GM19455 (cell line): ENCODE measurements around the gene ENTPD6.
"Not testable (repeated sequence)": the region's sequence is repeated elsewhere in the genome, so short reads cannot be mapped to it uniquely, and the experiment has no call there.

ENCODE experiments used
- ATAC-seq: cut with Tn5 transposase; IDR thresholded peaks from one replicate; pipeline ENCODE4 v1.9.1; 2021; ENCODE audit not compliant: unreplicated experiment

Gene ENTPD6

DNA sequence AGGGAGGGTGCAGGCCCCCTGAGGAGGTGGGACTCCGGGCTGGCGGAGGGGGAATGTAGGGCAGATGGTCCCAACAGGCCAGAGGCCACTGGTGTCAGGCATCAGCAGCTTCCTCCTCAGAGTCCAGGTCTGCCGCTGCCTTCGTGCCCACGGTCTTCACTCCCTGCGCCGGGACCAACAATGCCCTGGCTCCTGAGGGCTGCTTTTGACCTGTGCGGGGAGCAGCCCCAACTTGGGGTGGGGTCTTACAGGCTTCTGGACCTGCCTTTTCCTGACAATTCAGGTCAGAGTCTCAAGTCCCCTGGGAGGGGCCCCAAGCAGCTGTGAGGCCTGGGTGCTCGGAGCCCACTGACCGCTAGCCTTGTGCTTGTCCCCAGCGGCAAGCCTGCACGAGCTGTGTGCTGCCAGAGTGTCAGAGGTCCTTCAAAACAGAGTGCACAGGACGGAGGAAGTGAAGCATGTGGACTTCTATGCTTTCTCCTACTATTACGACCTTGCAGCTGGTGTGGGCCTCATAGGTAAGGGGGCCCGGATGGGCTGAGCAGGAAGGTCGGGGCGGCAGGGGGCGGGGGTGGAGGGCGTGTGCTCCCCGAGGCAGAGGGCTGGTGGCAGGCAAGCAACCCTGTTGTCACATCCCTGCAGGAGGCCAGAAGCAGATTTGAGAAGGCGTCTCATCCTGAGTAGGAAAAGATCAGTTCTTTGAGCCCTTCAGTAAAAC, 27.1 kb downstream of the ENTPD6 start:
- no peak for ATAC-seq

- ATAC-seq, result no peak
Measured at GRCh38 chr20:25223179-25223661, 27.7 kb downstream of the ENTPD6 start.

GRCh38 chr20:25223765-25224720, 28.5 kb downstream of the ENTPD6 start:
- ATAC-seq, result no peak

DNA sequence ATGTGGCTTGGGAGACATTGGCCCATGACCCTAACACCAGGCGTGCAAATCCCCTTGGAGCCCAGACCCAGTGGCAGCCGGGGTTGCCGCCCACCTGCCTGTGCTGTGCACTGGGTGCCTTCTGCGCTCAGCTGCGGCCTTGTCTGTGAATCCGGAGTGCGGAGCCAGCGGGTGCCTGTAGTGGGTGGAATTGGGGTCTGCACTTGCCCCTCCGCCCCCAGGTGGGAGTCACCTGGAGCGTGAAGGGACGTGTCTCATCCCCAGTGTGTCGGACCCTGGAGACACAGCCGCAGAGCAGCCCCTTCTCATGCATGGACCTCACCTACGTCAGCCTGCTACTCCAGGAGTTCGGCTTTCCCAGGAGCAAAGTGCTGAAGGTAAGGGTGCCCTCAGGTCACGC, 29.4 kb downstream of the ENTPD6 start:
- no peak for ATAC-seq

DNA sequence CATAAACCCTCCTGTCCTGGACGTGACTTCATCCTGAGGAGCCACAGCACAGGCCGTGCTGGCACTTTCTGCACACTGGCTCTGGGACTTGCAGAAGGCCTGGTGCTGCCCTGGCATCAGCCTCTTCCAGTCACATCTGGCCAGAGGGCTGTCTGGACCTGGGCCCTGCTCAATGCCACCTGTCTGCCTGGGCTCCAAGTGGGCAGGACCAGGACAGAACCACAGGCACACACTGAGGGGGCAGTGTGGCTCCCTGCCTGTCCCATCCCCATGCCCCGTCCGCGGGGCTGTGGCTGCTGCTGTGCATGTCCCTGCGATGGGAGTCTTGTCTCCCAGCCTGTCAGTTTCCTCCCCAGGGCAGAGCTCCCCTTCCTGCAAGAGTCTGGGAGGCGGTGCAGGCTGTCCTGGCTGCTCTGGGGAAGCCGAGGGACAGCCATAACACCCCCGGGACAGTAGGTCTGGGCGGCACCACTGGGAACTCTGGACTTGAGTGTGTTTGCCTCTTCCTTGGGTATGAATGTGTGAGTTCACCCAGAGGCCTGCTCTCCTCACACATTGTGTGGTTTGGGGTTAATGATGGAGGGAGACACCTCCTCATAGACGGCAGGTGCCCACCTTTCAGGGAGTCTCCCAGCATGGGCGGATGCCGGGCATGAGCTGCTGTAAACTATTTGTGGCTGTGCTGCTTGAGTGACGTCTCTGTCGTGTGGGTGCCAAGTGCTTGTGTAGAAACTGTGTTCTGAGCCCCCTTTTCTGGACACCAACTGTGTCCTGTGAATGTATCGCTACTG, 30.3 kb downstream of the ENTPD6 start:
- no peak for ATAC-seq

DNA sequence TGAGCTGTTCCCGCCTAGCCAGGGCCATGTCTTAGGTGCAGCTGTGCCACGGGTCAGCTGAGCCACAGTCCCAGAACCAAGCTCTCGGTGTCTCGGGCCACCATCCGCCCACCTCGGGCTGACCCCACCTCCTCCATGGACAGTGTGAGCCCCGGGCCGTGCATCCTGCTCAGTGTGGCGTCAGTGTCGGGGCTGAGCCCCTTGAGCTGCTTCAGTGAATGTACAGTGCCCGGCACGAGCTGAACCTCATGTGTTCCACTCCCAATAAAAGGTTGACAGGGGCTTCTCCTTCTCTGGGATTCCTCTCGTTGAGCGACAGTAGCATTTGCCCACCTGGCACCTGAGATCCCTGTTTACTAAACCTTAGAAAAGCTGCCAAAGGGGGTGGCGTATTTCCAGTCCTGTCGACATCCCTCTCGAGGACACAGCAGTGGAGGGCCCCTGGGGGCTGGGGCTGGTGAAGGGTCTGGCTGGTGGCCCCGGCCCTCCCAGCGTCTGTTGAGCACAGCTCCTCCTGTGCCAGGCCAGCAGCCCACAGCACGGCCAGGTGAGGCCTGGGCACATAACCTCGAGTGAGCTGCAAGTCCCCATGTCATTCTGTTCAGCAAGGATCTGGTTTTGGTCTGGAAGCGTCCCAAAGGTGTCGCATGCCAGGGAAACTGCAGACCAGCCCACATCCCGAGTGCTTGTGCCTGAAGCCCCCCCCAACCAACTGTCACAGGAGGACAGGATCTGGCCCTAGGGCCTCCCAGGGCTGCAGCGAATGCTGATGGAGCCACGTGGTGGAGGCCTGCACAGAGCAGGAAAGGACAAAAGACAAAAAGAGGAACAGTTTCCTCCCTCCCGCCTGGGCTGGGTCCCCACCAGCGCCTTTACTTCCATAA, 31.2 kb downstream of the ENTPD6 start:
- no peak for ATAC-seq

GRCh38 chr20:25227317-25227831, 31.9 kb downstream of the ENTPD6 start:
- ATAC-seq, result no peak

DNA sequence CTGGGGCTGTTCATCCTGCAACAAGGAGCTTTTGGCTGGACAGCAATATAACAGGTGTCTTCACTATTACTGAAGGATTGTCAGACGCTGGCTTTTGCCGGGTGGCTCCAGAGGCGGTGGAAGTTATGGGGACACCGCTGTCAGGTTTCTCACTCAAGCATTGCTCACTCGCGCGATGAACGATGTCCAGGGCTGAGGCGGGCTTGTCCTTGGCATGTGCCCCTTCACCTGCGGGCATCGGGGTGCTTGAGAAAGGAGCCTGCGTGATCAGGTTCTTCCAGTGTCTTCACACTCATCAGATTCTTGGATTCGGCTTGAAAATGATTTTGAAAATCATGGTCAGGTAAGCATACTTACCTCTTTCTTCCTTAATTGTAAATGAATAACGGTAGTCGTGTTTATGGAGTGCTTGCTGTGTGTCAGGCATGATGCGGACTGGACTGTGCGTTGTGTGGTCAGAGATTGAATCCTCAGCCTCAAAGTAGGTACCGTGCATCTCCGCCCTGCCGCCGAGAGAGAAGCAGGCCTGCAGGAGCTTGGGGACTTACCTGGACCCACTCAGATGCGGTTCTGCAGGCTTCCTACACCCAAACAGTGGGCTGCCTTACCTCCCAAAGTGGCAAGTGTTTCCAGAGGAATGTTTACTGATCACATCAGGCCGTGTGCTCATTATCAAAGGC, 34.1 kb downstream of the ENTPD6 start:
- ATAC-seq, result no peak

DNA sequence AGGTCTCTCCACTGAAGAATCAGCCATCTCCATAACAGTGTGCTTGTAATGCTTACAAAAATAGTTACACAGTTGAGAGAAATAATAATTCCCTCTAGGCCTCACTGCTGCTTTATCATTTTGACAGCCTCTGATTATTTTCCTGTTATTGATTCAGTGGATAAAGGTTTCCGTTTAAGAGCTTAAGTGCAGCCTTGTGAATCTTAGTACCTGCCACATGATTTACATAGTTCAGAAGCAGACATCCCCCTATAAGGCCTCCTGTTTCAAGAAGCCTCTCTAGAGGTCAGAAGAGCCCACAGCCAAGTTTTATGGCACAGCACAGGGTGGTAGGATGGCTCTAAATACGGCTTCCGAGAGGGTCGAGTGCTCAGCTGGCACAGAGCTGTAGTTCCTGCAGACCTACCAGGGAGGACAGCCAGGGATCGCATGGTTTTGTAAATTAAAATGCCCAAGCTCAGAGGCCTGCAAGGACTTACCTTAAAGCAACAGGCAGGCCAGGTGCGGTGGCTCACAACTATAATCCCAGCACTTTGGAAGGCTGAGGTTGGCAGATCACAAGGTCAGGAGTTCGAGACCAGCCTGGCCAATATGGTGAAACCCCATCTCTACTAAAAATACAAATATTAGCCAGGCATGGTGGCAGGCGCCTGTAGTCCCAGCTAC, 34.8 kb downstream of the ENTPD6 start:
- peak; percentile 72 for ATAC-seq

DNA sequence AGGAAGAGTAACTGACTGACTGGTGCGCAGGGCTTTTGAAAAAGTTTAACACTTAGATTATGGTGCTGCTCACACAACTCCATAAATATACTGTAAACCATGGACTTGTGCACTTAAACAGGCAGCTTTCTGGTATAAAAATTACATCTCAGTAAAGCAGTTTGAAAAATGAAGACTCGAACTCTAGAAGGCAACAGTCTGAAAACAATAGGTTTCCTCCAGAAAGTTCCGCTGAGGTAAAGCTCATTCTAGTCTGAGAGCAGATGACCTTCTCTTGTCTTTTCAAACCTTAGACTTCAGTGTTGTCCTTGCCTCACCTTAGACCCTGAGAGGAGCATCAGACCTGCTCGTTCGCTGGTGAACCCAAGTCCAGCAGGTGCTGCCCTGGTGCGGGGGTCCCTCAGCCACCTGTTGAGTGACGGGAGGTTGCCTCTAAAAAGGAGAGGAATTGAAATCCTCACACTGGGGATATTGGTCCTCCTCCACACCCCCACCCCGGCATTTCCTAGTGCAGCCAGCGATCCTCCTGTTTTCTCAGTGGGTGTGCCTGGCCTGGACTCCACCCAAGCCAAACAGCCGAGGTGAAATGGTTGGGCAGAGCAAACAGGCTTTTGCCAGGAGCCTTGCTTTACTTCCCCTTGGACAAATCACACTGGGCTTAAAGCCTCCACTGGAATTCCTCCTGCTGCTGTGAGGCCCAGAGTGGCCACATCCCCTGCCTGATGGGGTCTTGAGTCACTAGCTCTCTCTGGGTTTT, 37.7 kb downstream of the ENTPD6 start:
- ATAC-seq, result no peak

- ATAC-seq, result not testable (repeated sequence)
Measured at GRCh38 chr20:25234009-25234849, 38.7 kb downstream of the ENTPD6 start.

GRCh38 chr20:25236450-25237304, 41.2 kb downstream of the ENTPD6 start:
- ATAC-seq, result no peak

GRCh38 chr20:25237610-25238318, 42.3 kb downstream of the ENTPD6 start:
- ATAC-seq, result no peak

DNA sequence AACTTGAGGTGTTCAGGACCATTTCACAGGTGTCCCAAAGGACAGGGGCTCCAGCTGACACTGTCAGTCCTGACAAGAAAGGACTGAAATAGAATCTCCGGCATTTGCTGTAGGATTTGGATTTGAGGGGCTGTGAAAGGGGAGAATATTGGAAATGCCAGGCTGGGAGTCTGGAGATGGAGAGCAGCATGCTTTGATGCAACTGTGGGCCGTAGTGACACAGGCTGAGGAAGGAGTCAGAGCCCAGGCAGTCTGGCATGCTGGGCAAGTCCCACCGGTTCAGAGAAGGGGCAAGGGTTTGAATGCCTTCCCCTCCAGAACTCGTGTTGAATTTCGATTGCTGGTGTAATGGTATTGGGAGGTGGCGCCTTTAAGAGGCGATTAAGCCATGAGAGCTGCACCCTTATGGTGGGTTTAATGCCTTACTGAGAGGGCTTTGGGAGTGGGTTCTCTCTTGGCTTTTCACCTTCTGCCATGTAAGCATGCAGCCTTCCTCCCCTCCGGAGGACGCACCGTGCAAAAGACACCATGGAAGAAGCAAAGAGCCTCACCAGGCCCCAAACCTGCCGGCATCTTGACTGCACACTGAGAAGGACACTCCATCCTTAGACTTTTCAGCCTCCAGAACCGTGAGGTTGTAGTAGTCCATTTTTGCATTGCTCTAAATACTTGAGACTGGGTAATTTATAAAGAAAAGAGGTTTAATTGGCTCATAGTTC, 43.0 kb downstream of the ENTPD6 start:
- no peak for ATAC-seq
